ENCODE results near the gene SYTL5.

GRCh38 chrX:38038501-38038900, 32.1 kb downstream of the SYTL5 start:
- TF ChIP-seq CTCF (IDR thresholded peaks at IDR 0.05; ENCODE audit: insufficient read depth, low read length): no peak
- no peak for TF ChIP-seq REST (IDR thresholded peaks at IDR 0.05; ENCODE audit: insufficient replicate concordance, low read depth)
- no peak for TF ChIP-seq POLR2AphosphoS5 (IDR thresholded peaks at IDR 0.05; ENCODE audit: low read depth)

Measured in HL-60 (cell line).